ENCODE measurements around the gene GPC6. TPM values are rescaled to one million over a fixed set of nuclear protein-coding genes. Genes with fewer than 3 reads are reported as not detected.

Gene GPC6
- total RNA-seq, 1 donor from 2014 or later, result 50.3 TPM

DNA sequence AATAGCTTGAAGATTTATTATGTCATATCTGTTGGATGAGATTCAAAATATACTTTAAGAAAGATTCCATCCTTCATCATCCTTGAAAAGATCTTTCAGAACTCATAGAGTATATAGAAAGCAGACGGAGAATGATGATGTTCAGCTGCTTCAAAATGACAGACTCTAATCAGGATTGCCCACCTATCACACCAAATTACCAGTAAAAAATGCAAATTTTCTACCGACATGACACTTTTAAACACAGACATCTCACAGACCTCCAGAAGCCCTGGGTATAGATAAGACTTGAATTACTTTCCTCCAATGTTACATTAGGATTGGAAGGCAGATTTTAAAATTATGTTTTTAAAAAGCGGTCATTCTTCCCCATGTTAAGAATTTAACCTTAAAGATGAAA, 235.5 kb downstream of the GPC6 start:
- Mint-ChIP-seq H3K27me3 (no peaks in the 10 kb centered on the region), H3K4me1 (ENCODE audit: low read depth) (no peaks in the 10 kb centered on the region), H3K27ac (no peak overlapping the region), H3K4me3 (ENCODE audit: low read depth) (no peak overlapping the region), H3K9me3 (ENCODE audit: low read depth) (peaks cover 5% of the 10 kb centered on the region), H3K36me3 (ENCODE audit: insufficient read depth) (peaks cover 2% of the 10 kb centered on the region)
- DNase-seq (ENCODE audit: low spot score, unreplicated experiment), result no peak
- TF ChIP-seq, protein P1, sequence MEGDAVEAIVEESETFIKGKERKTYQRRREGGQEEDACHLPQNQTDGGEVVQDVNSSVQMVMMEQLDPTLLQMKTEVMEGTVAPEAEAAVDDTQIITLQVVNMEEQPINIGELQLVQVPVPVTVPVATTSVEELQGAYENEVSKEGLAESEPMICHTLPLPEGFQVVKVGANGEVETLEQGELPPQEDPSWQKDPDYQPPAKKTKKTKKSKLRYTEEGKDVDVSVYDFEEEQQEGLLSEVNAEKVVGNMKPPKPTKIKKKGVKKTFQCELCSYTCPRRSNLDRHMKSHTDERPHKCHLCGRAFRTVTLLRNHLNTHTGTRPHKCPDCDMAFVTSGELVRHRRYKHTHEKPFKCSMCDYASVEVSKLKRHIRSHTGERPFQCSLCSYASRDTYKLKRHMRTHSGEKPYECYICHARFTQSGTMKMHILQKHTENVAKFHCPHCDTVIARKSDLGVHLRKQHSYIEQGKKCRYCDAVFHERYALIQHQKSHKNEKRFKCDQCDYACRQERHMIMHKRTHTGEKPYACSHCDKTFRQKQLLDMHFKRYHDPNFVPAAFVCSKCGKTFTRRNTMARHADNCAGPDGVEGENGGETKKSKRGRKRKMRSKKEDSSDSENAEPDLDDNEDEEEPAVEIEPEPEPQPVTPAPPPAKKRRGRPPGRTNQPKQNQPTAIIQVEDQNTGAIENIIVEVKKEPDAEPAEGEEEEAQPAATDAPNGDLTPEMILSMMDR (IDR thresholded peaks at IDR 0.05; ENCODE audit: unreplicated experiment), result no peak

DNA sequence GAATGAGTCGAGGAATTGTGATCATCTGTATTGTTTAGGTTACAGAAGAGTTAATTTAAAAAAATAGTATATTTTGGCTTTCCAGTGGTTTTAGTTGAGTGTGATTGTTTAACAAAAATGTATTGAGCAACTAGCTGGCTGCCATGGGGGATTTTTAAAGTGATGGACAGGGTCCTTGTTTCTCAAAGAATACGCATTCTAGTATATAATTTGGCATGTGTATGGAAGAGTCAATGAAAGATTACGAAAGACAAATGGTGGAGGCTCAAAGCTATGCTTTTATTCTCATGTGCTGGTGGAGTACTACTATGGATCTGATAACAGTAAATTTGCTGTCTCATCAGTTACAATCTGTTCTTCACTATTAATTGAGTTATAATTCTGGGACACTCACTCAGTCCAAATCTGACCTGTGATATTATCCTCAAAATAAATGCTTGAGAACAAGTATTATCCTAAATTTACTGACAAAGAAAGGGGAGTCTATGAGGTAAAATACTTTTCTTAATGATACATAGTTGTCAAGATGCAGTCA, 240.0 kb downstream of the GPC6 start:
- Mint-ChIP-seq H3K4me3 (ENCODE audit: low read depth) (no peak overlapping the region), H3K36me3 (ENCODE audit: insufficient read depth) (peaks cover 10% of the 10 kb centered on the region), H3K27me3 (no peaks in the 10 kb centered on the region), H3K4me1 (ENCODE audit: low read depth) (no peaks in the 10 kb centered on the region), H3K27ac (no peak overlapping the region), H3K9me3 (ENCODE audit: low read depth) (peaks cover 15% of the 10 kb centered on the region)
- no peak for DNase-seq (ENCODE audit: low spot score, unreplicated experiment)
- TF ChIP-seq, protein P1 (IDR thresholded peaks at IDR 0.05; ENCODE audit: unreplicated experiment), result no peak

DNA sequence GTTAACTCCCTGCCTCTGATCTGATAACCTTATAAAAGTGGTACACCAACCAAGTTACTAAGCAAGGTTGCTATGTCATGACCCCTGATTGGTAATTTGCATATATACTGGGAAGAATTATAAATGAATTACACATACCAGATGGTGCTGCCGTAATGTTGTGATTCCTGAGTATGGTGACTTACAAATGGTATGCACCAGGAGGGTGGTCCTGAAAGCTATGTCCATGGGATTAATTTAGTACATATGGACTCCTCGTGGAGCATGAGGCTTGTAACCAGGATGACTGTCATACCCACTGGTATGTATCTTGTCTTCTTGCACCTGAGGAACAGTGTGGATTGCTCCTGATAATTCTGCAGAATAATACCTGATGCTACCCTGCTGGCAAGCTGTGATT, 240.6 kb downstream of the GPC6 start:
- Mint-ChIP-seq H3K36me3 (ENCODE audit: insufficient read depth) (peaks cover 10% of the 10 kb centered on the region), H3K4me3 (ENCODE audit: low read depth) (no peak overlapping the region)

DNA sequence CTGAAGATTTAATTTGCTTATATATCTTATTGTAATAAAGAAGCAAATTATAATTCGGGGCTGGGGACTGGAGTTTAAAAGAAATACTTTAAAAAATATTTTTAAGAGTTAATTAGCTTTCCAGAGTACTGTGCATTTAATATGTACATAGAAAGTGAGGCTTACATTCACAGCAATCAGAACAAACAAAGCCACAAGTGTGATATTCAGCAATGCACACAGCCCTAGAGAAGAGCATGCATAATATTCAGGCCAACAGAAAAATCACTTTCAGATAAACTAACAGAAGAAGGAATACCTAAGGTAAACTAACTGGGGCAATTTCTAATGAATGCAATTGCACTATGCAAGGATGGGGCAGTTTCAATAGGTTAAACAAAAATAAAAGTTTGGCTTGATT, 241.8 kb downstream of the GPC6 start:
- Mint-ChIP-seq H3K36me3 (ENCODE audit: insufficient read depth) (peaks cover 10% of the 10 kb centered on the region), H3K4me1 (ENCODE audit: low read depth) (no peaks in the 10 kb centered on the region), H3K9me3 (ENCODE audit: low read depth) (peaks cover 15% of the 10 kb centered on the region), H3K4me3 (ENCODE audit: low read depth) (no peak overlapping the region), H3K27ac (no peak overlapping the region), H3K27me3 (no peaks in the 10 kb centered on the region)
- TF ChIP-seq, protein P1 (IDR thresholded peaks at IDR 0.05; ENCODE audit: unreplicated experiment), result no peak
- DNase-seq (ENCODE audit: low spot score, unreplicated experiment), result no peak

More for the DNA sequence above, 240.6 kb downstream of the GPC6 start:
- no peaks in the 10 kb centered on the region for H3K4me1 Mint-ChIP-seq (ENCODE audit: low read depth)
- no peak for DNase-seq (ENCODE audit: low spot score, unreplicated experiment)
- TF ChIP-seq, protein P1 (IDR thresholded peaks at IDR 0.05; ENCODE audit: unreplicated experiment), result no peak
- no peak overlapping the region for H3K27ac Mint-ChIP-seq
- peaks cover 15% of the 10 kb centered on the region for H3K9me3 Mint-ChIP-seq (ENCODE audit: low read depth)
- H3K27me3 Mint-ChIP-seq, result no peaks in the 10 kb centered on the region

DNA sequence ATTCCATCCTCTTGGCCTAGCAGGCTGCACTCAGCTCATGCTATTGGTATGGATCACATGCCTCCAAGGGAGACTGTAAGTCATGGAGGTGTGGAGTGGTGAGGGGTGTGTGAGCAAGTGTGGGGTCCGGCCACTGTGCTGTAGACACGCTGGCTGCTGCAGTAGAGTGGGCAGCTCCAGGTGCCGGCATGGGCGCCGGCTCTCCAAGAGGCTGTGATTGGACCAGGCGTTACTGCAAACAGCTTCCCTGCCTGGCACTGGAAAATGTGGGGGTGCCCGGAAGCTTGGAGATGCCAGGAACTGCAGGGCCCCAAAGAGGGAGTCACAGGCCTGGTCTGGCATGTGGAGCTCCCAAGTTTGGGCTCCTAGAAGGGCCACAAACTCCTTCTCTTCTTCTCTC, 245.7 kb downstream of the GPC6 start:
- TF ChIP-seq, protein P1 (IDR thresholded peaks at IDR 0.05; ENCODE audit: unreplicated experiment), result no peak
- Mint-ChIP-seq H3K9me3 (ENCODE audit: low read depth) (peaks cover 9% of the 10 kb centered on the region), H3K27me3 (no peaks in the 10 kb centered on the region), H3K4me1 (ENCODE audit: low read depth) (peaks cover 7% of the 10 kb centered on the region), H3K36me3 (ENCODE audit: insufficient read depth) (peaks cover 8% of the 10 kb centered on the region), H3K4me3 (ENCODE audit: low read depth) (no peak overlapping the region), H3K27ac (no peak overlapping the region)
- no peak for DNase-seq (ENCODE audit: low spot score, unreplicated experiment)

Measured in progenitor cell of endocrine pancreas (in vitro differentiated cells).